Cardiac atrium fibroblast (primary cell): ENCODE results near the gene ANKRD34B. TPM values are rescaled to one million over a fixed set of nuclear protein-coding genes. Genes with fewer than 3 reads are reported as not detected.

ENCODE experiments used
- total RNA-seq: library from RNA; depleted of rRNA; stranded (reverse); fragments of >200 nt; gene quantifications from 2 replicates; pipeline ENCODE4 v1.2.3, GENCODE V29; 2015

Gene ANKRD34B
- total RNA-seq: not detected in 2 replicates

DNA sequence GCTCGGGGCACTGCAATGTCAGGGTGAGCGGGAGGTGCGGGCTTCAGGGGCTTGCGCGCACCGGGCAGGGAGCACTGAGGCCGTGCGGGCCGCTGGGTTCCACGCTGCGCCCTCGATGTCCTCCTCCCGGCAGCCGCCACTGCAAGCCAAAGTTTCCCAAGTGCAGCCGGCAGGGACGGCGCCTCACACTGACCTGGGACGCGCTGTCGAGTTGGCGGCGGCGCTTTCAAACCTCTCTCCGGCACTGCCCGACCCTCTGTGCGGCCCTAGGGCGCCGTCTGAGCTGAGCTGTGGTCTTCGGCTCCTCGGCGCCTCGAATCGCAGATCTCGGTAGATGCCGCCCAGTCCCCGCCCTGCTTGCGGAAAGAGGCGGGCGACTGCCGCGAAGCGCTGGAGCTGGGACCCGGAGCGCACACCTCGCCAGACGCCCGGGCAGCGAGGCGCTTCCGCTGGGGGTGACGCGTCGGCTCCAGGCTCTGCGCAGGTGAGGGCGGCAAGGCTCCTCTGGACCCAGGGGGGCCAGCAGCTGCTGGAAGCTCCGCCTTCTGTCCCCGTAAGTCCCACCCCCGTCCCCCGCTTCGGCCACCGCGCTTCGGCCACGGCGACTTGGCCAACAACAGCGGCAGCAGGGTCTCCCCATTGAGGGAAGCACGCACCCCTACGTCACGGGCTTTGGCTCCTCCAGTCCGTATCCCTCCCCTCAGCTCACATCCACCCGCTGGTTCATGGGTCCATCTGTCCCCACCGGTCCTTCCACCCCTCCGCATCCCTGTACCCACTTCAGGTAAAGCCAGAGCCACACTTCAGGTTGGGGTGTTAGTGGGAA lies at the start of gene ANKRD34B:
Gene ANKRD34B, minus strand, starts transcription at position 320 of the 826 bp plus-strand sequence. CDS start 10,261 bp downstream, outside the sequence.

Other genes starting within 250 kb of the ANKRD34B start
- gene ZFYVE16, start 162.2 kb downstream of the ANKRD34B start, total RNA-seq: 11.9 and 17.8 TPM in 2 replicates
- gene FAM151B, start 82.2 kb downstream of the ANKRD34B start, total RNA-seq: 5.4 and 5.7 TPM in 2 replicates
- gene MSH3, start 84.4 kb upstream of the ANKRD34B start, total RNA-seq: 9.6 and 13.6 TPM in 2 replicates
- 18.2 and 18.6 TPM in 2 replicates for gene DHFR, start 84.7 kb upstream of the ANKRD34B start, total RNA-seq